Measurements from ENCODE around the gene PHACTR1.

GRCh38 chr6:13146442-13146841 is 429.9 kb downstream of the PHACTR1 start:
- TF ChIP-seq CTCF (IDR thresholded peaks at IDR 0.05) (no peak), POLR2A (IDR thresholded peaks at IDR 0.05) (no peak), POLR2AphosphoS5 (IDR thresholded peaks at IDR 0.05) (no peak), EP300 (IDR thresholded peaks at IDR 0.05) (no peak)
